Muscle of leg (tissue), 11 donors: ENCODE results near the gene FOXK1. TPM values are rescaled to one million over a fixed set of nuclear protein-coding genes. Genes with fewer than 3 reads are reported as not detected.

ENCODE experiments used
- DNase-seq: peaks from one replicate; pipeline ENCODE4 v3.0.0; 2013
- H3K27ac ChIP-seq: one replicate; pipeline ENCODE4 v1.5.1; 2013; ENCODE audit warnings: mild to moderate bottlenecking, low read length, control low read depth
- H3K27me3 ChIP-seq: one replicate; pipeline ENCODE4 v1.6.1; 2013; ENCODE audit warnings: low read length; ENCODE audit not compliant: control insufficient read depth, insufficient read depth
- H3K36me3 ChIP-seq: one replicate; pipeline ENCODE4 v1.6.1; 2013; ENCODE audit warnings: low read length; ENCODE audit not compliant: control insufficient read depth, insufficient read depth
- H3K4me1 ChIP-seq: one replicate; pipeline ENCODE4 v1.6.1; 2013; ENCODE audit warnings: low read length; ENCODE audit not compliant: control insufficient read depth, insufficient read depth
- H3K4me3 ChIP-seq: one replicate; pipeline ENCODE4 v1.5.1; 2013; ENCODE audit warnings: low read length, control low read depth
- H3K9me3 ChIP-seq: replicated peaks from 2 replicates; pipeline ENCODE4 v1.6.1; 2013; ENCODE audit warnings: low read depth, low read length; ENCODE audit not compliant: control insufficient read depth
- WGBS: methylation state at CpG from one replicate; pipeline ENCODE4 v1.1.5; 2013; ENCODE audit warnings: missing lambda C conversion rate; ENCODE audit not compliant: insufficient coverage; 5-methylcytosine and 5-hydroxymethylcytosine counted together
- polyA plus RNA-seq, 8 donors: library from polyadenylated mRNA; unstranded; fragments of 120-200 nt; gene quantifications; one replicate each; pipeline versions ENCODE4 v1.2.1 to v1.2.3, GENCODE V29; 2013; ENCODE audit warnings: inconsistent platforms in 1 of 8, low replicate concordance in 1 of 8; ENCODE audit not compliant: insufficient read length in 8 of 8, insufficient read depth in 1 of 8
- total RNA-seq: library from RNA; stranded (reverse); fragments of 120-200 nt; gene quantifications from one replicate; pipeline ENCODE4 v1.2.4, GENCODE V29; 2013

The FOXK1 gene
- total and polyA plus RNA-seq, 9 donors = 10.9 to 19.8 (median 18.2) TPM

DNA sequence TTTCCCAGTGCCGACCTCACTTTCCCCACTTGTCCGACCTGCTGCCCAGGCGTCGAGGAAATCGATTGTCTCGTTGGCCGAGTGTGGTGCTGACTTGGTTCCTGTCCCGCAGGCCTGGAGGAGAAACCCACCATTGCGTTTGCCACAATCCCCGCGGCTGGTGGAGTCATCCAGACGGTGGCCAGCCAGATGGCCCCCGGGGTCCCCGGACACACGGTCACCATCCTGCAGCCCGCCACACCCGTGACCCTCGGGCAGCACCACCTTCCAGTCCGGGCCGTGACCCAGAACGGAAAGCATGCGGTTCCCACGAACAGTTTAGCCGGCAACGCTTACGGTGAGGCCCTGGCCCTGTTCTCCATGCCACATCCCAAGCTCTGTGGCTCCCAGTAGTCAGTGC, 78.9 kb downstream of the FOXK1 start:
- WGBS = 96% methylated on average over 26 of the region's 26 CpGs
- H3K27ac ChIP-seq = no peak overlapping the region
- H3K4me1 ChIP-seq = no peaks in the 10 kb centered on the region

DNA sequence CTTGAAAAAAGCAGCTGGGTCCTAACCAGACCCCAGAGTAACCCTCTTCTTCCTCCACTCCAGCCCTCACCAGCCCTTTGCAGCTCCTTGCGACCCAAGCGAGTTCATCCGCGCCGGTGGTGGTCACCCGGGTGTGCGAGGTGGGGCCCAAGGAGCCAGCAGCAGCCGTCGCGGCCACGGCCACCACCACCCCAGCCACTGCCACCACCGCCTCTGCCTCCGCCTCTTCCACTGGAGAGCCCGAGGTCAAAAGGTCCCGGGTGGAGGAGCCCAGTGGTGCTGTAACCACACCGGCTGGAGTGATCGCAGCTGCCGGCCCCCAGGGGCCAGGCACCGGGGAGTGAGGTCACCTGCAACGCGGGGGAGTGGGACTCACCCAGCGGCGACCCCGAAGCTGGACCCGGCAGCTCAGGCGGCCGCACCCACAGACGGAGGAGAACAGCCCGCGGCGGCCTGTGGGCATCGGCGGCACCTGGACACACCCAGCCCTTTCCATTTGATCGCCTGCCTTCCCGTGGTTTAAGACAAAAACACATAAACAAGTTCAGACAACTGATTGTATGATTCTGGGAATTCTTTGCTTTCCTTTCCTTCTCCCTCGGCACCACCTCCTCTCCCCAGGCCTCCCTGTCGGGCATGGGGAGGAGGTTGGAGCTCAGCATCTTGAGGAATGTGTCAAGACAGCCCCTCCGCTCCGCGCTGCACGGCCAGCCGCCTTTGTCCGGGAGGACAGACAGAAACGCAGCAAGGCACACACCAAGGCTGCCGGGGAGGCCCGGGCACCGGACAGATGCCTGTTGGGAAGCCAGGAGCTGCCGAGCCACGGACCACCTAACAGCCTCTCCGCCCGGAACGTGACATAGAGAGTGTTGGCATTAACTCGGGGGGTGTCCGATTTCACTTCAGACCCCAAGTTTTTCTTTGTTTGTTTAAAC, 80.3 kb downstream of the FOXK1 start:
- Histone ChIP-seq H3K36me3 (peaks cover 78% of the 10 kb centered on the region), H3K4me1 (no peaks in the 10 kb centered on the region), H3K27ac (no peak overlapping the region), H3K9me3 (no peaks in the 10 kb centered on the region), H3K4me3 (no peak overlapping the region), H3K27me3 (no peaks in the 10 kb centered on the region)
- DNase-seq = no peak
- 92% methylated on average over 42 of the region's 54 CpGs for WGBS

More for the DNA sequence above, 78.9 kb downstream of the FOXK1 start:
- Histone ChIP-seq H3K9me3 (no peaks in the 10 kb centered on the region), H3K27me3 (no peaks in the 10 kb centered on the region), H3K36me3 (peaks cover 87% of the 10 kb centered on the region), H3K4me3 (no peak overlapping the region)
- DNase-seq = no peak

DNA sequence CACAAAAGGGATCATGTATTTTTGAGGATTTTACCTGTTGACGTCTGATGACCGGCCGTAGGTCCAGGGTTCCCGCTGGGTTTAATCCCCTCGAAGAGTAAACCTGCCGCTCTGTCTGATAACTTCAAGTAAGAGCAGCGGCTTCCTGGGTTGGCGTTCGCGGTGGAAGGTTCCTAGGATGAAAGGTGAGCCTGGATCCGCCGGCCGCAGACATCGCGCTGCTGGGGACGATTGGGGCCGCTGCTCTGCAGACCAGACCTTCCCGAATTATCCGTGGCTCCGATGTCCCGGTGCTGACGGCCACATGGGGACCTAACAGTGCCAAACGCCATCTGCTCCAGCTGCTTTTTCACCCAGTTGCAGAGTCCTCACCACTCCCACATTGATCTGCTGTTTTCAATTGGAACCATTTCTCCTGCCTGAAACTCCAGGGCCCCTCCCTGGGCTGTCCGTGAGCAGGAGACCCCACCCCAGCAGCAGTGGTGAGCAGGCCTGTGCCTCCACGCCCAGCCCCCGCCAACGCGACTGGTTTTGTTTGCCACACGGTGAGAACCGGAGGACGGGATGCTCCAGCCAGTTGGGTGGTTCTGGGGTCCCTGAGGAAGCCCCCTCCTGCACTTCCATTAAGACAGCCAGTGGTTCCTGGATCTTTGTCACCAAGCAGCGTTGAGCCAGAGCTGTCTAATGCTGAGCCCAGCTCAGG, 81.1 kb downstream of the FOXK1 start:
- DNase-seq = no peak
- peaks cover 73% of the 10 kb centered on the region for H3K36me3 ChIP-seq
- peaks cover under 1% of the 10 kb centered on the region for H3K4me1 ChIP-seq
- WGBS = 93% methylated on average over 31 of the region's 32 CpGs
- H3K27ac ChIP-seq = no peak overlapping the region
- no peaks in the 10 kb centered on the region for H3K27me3 ChIP-seq
- H3K4me3 ChIP-seq = no peak overlapping the region
- H3K9me3 ChIP-seq = no peaks in the 10 kb centered on the region

DNA sequence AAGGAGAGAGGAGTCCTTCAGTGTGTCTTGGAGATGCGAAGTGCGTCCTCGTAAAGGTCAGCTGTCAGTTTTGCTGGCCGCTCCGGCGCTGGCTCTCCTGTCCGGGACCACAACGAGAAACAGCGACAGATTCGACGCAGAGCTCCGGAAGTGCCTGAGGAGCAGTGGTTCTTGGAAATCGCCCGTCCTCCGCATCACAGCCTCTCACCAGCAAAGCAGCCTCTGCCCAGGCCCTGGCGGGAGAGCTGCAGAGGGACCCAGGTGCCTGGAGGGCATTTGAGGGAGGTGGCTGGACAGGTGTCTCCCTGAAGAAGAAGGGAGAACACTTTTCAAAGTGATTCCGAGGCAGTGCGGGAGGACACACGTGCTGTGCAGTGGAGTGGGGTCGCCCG, 81.7 kb downstream of the FOXK1 start:
- Histone ChIP-seq H3K4me3 (no peak overlapping the region), H3K27ac (no peak overlapping the region), H3K27me3 (no peaks in the 10 kb centered on the region), H3K9me3 (no peaks in the 10 kb centered on the region), H3K36me3 (peaks cover 70% of the 10 kb centered on the region), H3K4me1 (peaks cover 6% of the 10 kb centered on the region)
- 90% methylated on average over 15 of the region's 21 CpGs for WGBS
- no peak for DNase-seq

DNA sequence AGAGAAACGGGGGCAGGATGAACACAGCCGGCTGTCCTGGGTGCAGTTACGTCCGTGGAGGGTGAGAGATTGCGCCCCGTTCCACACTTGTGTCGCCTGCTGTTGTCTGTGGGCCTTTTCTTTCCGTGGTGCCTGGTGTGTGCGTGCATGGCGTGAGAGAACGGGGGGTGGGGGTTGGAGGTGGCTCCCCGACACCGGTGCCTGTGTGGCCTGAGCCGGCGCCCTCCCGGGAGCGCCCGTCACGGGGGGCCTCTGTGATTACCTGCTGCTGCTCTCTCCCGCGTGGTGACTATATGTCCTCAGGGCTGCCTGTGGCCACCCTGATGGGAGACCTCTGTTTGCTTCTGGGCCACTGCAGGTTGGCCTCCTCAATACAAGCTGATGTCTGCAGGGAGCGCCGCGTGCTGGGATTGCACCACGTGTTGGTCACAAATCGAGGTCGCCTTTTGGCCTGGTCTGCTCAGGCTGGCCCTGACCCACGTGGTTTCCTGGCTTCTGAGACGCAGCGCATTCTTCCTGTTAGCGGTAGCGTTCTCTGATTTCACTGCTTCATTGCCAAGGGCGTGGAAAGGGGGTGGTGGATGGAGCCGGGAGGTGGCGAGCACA, 82.4 kb downstream of the FOXK1 start:
- DNase-seq = no peak
- H3K36me3 ChIP-seq = peaks cover 64% of the 10 kb centered on the region
- no peaks in the 10 kb centered on the region for H3K27me3 ChIP-seq
- WGBS = 88% methylated on average over 32 of the region's 35 CpGs
- no peak overlapping the region for H3K27ac ChIP-seq
- H3K9me3 ChIP-seq = no peaks in the 10 kb centered on the region
- no peak overlapping the region for H3K4me3 ChIP-seq
- H3K4me1 ChIP-seq = peaks cover 7% of the 10 kb centered on the region

DNA sequence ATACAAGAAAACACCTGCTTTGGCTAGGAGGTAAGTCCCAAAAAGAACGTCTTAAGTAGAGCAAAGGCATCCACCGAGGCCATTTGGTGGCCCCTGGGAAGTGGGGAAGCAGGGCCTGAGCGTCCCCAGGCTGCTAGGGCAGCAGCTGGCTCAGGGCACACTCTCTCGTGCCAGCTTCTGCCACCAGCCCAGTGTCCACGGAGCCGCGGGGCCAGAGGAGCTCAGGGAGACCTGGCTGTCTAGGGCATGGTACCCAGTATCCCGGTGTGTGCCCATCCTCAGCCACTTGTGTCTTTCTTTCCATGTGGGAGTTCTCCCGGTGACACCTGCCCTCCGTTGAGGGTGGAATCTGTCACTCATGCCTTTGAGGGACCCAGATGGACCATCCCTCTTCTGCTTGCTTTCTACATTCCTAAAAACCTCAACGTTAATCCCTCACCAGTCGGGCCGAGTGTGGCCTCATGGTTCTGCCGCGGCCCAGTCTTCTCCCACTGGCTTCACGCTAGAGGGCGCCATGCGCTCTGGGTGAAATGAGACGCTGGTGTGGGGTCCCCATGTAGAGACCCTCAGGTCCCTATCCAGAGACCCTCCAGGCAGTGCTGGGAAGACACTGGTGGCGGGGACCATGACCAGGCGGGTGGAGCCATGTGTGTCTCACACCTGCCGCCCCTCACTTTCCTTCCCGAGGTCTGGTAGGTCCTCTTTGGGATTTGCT, 83.8 kb downstream of the FOXK1 start:
- DNase-seq = no peak
- no peaks in the 10 kb centered on the region for H3K27me3 ChIP-seq
- H3K36me3 ChIP-seq = peaks cover 54% of the 10 kb centered on the region
- H3K27ac ChIP-seq = peak overlapping the region; percentile 20
- H3K4me3 ChIP-seq = no peak overlapping the region
- 83% methylated on average over 15 of the region's 23 CpGs for WGBS
- no peaks in the 10 kb centered on the region for H3K9me3 ChIP-seq
- peaks cover 7% of the 10 kb centered on the region for H3K4me1 ChIP-seq

DNA sequence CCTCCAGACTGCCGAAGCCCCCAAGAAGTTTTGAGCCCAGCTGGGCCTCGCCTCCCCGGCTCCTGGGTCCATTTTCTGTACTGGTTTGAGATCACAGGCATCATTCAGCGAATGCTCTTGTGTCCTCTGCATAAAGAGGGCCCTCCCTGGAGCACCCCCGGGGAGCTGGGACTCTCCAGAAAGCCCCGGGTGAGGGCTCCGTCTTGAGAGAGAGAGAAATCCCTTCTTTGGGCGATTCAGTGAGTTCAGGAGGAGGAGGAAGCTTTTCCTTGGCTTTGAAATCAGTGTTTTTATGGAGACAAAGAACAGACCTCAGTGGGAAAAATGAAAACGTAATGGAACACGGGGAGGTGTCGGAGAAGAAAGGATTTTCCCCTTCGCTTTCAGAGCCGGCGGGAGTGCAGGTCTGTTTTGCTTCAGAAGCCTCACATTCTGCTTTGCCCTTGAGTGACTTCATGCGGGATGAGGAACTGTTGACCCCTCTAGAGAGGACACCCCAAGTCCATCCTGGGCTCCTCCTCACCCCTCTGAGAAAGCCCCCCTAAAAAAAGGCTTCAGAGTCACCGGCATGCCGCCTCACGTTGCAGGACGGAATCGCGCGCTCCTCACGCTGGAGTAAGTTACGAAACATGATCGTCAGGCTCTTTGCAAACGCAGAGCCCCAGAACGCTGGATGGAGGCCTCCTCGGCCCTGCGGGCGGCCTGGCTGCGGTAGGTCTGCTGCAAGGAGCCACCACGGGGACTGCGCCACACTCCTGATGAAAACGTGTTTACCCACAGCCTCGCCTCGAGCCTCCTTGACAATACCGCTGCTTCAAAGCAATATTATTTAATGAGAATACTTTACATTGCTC, 84.8 kb downstream of the FOXK1 start:
- H3K4me3 ChIP-seq = no peak overlapping the region
- H3K27me3 ChIP-seq = no peaks in the 10 kb centered on the region
- 75% methylated on average over 25 of the region's 37 CpGs for WGBS
- H3K9me3 ChIP-seq = no peaks in the 10 kb centered on the region
- peak overlapping the region; percentile 47 for H3K27ac ChIP-seq
- peaks cover 7% of the 10 kb centered on the region for H3K4me1 ChIP-seq
- DNase-seq = peak; percentile 47
- H3K36me3 ChIP-seq = peaks cover 44% of the 10 kb centered on the region

DNA sequence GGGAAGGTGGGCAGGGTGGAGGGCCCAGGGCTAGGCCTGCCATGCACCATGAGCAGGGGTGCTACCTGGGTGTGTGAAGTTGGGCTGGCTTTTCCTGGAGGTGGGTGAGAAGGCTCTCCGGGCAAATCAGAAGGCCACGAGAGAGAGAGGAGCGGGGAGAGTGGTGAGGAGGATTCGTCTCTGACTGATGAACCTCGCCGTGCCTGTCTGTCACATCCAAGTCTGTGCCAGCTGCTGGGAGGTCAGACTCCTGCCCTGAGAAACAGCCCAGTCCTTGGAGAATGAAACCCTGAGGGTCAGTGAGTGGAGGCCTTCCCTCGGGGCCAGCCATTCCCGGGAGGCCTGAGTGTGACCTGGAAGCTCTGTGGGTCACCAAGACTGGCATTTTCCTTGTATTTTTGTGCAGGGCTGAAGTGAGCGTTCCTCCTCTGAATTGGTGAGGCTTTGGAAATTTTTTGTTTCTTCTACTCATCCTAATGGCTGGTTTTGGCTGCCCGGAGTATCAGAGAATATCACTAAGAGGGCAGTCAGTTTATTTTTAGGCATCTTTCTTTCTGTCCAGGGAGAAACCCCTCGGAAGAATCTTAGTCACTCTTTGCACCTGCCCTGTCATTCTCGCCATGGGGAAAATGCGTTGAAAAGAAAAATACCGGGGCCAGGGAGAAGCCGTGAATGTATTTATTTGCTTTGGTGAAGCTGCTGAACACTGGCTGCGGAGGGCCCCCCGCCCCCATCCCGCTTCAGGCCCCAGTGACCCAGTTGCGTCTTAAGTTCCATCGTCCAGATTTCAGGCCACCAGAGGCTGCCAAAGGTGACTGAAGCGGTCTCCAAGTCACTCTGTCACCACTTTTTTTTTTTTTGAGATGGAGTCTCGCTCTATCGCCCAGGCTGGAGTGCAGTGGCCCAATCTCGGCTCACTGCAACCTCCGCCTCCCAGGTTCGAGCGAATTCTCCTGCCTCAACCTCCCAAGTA, 86.8 kb downstream of the FOXK1 start:
- Histone ChIP-seq H3K27me3 (no peaks in the 10 kb centered on the region), H3K27ac (peak overlapping the region; percentile 31), H3K9me3 (no peaks in the 10 kb centered on the region), H3K36me3 (peaks cover 31% of the 10 kb centered on the region), H3K4me3 (no peak overlapping the region), H3K4me1 (peaks cover 7% of the 10 kb centered on the region)
- 86% methylated on average over 18 of the region's 27 CpGs for WGBS
- no peak for DNase-seq
